Skin of body (tissue), 2 donors: ENCODE results near the gene HERC4. TPM values are rescaled to one million over a fixed set of nuclear protein-coding genes. Genes with fewer than 3 reads are reported as not detected.
"Not testable (repeated sequence)": the region's sequence is repeated elsewhere in the genome, so short reads cannot be mapped to it uniquely, and the experiment has no call there.

Experiments used
- DNase-seq: peaks from one replicate; lab custom pipeline; 2025; lab: John Stamatoyannopoulos, UW
- total RNA-seq: library from RNA; depleted of rRNA; stranded (reverse); fragments of >200 nt; gene quantifications from one replicate; pipeline ENCODE4 v1.2.3, GENCODE V29; 2014

The HERC4 gene
- total RNA-seq, 1 donor from 2014 or later: 77.9 TPM

DNA sequence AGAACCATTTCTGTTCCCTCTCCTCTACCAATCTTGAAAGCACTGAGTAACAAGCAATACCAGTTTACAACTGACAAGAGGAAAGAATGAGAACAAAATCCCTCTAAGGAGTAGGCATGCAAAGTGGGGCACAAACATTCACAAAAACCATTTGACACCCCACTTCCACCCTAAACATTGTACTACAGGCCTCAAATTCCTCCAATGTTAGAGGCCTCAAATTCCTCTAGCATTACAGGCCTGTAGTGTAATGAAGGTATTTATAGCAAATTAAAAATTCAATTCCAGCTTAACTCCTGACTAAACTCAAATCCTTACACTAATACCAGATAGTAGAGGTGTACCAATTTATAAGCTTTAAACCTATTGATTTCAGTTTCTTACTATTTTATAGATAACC is 105.2 kb downstream of the HERC4 start:
- no peak for DNase-seq

DNA sequence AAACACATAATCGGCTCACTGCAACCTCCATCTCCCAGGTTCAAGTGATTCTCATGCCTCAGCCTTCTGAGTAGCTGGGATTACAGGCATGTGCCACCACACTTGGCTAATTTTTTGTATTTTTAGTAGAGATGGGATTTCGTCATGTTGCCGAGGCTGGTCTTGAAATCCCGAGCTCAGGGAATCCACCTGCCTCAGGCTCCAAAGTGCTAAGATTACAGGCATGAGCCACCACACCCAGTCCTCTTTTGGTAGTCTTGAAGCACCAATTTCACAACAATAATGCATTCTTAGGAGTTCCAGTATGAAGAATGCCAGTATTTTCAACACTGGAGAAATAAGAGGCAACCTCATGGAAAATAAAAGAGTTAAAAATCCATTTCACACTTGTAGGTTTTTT is 109.0 kb downstream of the HERC4 start:
- not testable (repeated sequence) for DNase-seq

DNA sequence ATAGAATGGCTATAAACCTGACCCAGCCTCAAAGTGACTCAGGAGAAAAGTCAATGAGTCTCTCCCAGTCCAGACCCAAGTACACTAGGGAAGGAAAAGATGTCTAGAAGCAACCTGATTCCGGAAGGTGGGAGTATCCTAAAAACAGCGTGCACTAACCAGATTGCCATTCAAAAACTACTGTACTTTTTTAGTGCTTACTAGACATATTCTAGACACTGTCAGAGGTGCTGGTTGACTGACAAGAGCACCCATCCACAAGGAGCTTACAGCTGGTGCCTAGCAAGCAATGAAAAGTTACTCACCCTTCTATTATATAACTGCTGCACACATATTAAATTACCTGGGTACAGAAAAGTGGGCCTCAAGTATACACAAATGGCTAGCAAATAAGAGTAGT is 109.6 kb downstream of the HERC4 start:
- no peak for DNase-seq

DNA sequence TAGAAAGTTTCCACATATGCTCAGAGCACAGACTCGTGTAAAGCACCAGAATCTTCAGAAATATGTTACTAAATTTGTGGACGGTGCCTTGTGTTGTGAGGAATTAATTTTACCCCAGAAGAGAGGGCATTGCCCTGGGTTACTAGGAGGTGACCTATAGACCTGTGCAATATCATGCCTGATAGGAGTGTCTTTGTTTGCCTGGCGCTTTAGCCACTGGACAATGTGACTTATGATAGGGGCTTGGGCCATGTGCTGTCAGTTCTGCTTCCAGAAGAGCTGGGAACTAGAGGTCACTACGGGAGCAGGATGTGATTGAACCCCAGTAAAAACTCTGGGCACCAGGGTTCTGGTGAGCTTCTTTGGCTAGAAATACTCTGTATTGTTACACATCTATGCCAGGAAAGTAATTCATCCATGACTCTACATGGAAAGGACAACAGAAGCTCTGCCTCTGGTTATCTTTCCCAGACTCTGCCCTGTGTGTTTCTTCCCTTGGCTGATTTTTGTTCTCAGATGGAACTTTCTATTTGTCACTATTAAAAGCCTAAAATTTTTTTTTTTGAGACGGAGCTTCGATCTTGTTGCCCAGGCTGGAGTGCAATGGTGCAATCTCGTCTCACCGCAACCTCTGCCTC is 115.1 kb downstream of the HERC4 start:
- no peak for DNase-seq

DNA sequence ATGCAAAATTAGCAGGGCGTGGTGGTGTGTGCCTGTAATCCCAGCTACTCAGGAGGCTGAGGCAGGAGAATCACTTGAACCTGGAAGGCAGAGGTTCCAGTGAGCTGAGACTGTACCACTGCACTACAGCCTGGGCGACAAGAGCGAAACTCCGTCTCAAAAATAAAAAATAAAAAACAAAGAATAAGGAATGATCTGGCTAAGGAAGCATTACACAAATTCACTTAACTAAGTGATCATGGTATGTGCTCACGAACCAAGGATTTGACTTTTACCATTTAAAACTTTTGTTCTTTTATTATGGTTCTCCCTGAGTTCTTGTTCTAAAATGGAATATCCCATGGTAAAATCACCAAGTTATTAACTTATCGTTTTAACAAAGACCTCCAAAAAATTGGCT is 119.5 kb downstream of the HERC4 start:
- no peak for DNase-seq

DNA sequence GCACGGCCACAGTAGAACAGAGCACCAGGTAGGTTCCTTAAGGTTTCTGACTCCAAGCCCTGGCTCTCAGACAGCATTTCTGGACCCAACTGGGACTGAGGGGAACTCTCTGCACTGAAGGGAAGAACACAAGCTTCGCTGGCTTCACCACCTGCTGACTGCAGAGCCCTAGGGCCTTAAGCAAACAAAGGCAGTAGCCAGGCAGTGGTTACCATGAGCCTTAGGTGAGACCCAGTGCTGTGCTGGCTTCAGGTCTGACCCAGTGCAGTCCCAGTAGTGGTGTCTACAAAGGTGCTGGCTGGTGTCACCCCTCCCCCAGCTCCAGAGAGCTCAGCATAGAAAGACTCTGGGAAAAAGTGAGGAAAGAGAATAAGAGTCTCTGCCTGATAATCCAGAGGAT is 131.2 kb downstream of the HERC4 start:
- DNase-seq: no peak

DNA sequence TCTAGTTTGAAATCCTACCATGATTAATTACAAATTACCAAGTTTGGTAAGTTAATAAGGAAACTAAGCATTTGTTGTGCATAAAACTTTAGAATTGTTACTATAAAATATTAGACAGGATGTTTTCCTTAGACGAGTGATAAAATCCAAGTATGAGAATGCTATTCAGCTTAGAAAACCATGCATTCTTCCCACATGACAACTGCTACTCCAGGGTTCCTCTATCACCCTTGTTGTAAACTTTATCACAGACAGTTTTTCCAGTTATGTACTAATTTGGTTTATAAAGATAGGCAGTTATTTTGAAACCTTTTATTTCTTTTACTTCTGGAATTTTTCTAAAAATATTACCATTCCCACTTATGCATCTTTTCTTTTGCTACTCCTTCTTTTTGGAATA is 138.7 kb downstream of the HERC4 start:
- no peak for DNase-seq

DNA sequence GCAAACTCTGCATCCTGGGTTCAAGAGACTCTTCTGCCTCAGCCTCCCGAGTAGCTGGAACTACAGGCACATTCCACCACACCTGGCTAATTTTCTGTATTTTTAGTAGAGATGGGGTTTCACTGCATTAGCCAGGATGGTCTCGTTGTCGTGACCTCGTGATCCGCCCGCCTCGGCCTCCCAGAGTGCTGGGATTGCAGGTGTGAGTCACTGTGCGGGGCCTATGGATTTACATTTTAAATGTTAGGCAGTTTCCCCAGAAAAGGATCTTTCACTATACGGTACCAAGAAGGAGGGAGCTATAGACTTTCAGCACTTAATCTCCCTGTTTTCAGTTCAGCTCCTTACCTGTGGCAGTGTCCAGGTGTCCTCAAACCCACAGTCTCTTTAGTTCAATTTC is 139.9 kb downstream of the HERC4 start:
- DNase-seq: no peak

DNA sequence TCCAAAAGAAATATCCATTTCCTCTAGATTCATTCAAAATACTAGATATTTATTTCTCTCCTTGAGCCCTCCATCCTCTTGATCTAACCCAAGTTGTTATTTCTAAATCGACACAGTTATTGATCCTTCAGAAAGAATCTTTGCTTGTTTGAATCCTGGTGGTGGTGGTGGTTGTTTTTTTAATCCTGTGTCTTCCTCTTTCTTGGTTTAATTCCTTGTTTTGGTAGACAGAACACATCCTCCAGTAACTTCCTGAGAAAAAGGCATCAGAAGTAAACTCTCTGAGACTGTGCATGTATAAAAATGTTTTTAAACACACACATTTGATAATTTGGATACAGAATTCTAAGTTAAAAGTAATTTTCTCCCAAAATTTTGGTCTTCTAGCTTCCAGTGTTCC is 140.7 kb downstream of the HERC4 start:
- DNase-seq: no peak

DNA sequence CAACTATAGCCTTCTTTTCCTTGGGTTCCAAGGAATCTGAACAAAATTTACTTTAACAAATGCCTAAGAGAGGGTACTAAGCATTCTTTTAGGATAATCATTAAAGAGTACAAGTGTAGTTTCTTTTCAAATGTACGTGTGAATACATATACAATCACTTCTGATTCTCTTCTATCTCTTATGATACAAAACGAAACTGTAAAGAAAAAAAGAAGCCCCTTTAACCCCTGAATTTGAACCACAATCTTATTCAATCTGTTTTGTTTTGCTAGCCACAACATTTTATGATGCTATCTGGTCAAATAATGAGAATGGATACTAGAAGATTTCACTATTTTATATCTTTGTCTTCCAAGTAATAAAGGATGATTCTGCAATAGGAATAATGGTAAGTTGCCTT is 141.9 kb downstream of the HERC4 start:
- DNase-seq: no peak

DNA sequence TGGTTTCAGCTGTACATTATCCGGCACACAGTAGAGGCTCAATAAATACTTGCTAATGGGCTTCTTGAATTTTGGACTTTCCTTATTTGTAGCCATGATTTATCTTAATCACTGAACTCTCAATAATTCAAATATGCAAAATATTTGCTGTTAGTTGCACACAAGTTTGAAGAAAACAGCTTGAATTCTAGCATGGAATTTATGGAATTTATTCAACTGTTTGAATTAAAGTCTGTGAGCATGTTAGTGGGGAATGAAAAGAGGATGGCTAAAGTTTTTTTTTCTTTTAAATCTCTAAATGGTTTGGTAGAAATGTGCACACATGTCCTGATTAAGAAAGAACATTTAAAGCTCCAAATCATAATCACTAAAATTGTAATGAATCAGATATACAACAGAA is 148.1 kb downstream of the HERC4 start:
- DNase-seq: no peak

DNA sequence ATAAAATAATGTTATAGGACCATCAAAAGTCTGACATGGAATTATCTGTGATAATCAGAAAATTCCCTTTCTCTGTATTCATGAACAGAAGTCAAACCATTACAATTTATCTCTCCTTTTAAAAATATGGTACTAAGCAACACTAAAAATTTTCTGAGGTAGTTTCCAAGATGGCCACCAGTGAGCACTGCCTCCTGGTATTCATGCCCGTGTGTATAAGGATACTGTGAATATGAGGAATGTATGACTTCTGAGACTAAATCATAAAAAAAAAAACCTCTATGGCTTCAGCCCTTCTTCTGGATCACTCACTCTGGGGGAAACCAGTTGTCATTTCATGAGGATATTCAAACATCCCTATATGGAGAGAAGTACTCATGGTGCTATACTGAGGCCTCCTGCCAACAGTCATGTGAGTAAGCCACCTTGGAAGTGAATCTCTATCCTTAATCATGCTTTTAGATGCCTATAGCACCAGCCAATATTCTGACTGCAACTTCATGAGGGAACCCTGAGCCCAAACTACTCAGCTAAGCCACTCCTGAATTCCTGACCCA is 149.6 kb downstream of the HERC4 start:
- DNase-seq: no peak

DNA sequence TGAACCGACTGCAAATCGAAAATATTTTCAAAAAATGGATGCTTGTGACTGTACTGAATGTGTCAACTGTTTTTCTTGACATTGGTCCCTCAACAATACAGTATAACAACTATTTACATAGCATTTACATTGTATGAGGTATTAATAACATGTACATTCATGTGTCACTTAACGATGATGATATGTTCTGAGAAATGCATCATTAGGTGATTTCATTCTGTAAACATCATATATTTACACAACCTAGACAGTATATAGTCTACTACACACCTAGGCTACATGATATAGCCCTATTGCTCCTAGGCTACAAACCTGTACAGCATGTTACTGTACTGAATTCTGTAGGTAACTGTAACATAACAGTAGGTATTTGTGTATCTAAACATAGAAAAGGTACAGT is 150.9 kb downstream of the HERC4 start:
- no peak for DNase-seq

DNA sequence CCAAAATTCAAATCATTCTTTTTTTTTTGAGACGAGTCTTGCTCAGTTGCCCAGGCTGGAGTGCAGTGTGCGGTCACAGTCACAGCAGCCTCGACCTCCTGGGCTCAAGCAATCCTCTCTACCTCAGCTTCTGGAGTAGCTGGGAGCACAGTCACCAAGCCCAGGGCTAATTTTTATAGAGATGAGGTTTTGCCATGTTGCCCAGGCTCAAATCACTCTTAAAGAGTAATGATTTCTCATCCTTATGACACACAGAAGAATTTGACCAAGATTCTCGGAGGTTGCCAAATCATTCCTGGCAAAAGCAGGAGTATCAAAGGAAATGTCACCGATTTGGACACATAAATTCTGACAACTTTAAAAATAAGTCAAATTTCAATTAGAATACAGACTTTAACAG is 151.5 kb downstream of the HERC4 start:
- no peak for DNase-seq

DNA sequence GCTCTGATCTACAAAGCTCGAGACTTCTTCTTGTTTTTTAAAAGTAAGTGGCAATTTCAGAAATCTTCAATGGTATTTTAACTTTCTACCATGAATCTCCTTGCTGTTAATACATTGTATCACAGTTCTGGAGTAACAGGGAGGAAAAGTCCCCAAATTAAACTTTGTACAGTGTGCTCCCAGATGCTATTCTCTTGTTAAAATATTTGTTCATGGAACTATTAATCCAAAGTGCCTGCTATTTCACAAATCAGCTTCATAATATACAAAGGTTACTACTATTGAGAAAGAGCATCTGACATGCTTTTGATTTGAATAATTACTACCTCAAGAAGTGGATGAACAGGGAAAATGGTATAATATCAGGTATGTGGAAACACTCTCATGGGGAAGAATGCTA is 154.0 kb downstream of the HERC4 start:
- no peak for DNase-seq

DNA sequence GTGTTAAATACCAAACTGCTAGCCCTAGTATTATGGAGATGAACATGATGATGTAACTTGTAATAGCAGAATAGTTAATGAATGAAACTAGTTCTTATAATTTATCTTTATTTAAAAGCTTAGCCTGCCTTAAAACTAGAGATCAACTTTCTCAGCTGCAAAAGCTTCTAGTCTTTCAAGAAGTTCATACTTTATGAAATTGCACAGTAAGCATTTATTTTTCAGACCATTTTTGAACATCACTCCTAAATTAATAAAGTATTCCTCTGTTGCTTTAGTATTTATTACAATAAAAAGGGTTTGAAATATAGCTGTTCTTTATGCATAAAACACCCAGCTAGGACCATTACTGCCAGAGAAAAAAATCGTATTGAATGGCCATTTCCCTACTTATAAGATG is 157.4 kb downstream of the HERC4 start:
- no peak for DNase-seq

DNA sequence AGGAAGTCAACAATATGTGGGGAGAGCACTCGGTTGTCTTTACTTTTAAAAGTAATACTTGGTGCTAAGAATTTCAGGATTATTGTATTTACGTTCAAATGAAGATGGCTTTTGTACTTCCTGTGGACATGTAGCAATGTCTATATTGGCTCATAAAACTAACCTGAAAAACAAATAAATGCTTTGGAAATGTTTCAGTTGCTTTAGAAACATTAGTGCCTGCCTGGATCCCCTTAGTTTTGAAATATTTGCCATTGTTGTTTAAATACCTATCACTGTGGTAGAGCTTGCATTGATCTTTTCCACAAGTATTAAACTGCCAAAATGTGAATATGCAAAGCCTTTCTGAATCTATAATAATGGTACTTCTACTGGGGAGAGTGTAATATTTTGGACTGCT is 157.9 kb downstream of the HERC4 start:
- no peak for DNase-seq

DNA sequence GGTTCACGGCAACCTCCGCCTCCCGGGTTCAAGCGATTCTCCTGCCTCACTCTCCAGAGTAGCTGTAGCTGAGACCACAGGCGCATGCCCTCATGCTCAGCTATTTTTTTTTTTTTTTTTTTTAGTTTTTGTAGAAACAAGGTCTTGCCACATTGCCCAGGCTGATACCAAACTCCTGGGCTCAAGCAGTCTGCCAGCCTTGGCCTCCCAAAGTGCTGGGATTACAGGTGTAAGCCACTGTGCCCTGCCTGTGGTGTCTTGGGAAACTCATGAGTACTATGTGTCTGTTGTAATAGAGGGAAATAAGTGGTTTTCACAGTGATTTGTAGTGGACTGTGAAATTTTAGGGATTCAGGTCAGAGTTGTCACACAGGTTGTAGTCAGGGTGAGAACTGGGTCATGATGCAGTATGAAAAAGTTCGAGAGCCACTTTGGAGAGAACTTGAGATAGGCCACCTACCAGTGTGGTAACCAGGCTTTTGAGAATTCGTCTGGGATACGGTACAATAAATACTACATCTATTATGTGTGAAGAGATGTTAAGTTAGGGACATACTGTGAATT is 160.2 kb downstream of the HERC4 start:
- no peak for DNase-seq

DNA sequence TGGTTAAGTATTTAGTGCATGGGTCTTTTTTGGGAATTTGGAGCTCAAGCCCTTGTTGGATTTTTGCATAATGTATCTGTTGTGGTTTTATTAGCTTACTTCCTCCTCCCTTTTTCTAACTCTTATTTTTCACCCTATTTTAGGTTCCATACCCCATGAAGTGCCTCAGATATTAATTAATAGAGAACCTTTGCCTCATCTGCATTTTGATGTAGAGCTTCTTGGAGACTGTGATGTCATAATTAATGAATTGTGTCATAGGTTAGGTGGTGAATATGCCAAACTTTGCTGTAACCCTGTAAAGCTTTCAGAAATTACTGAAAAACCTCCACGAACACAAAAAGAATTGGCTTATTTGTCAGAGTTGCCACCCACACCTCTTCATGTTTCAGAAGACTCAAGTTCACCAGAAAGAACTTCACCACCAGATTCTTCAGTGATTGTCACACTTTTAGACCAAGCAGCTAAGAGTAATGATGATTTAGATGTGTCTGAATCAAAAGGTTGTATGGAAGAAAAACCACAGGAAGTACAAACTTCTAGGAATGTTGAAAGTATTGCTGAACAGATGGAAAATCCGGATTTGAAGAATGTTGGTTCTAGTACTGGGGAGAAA is 162.6 kb downstream of the HERC4 start:
- DNase-seq: no peak

DNA sequence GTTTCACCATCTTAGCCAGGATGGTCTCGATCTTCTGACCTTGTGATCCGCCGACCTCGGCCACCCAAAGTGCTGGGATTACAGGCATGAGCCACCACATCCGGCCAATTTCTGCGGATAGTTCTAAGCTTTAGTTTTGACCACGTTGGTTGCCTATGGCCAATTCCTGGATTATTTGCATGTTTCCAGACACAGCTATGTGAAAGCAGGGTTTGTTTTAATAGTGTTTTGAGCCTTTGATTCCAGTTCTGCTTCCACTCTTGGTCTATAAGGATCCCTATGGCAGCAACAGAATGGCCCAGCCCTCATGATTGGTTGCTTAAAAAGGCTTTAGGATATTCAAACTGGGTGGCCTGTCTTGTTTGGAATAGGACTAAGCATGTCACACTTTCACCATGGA is 171.5 kb downstream of the HERC4 start:
- DNase-seq: no peak

DNA sequence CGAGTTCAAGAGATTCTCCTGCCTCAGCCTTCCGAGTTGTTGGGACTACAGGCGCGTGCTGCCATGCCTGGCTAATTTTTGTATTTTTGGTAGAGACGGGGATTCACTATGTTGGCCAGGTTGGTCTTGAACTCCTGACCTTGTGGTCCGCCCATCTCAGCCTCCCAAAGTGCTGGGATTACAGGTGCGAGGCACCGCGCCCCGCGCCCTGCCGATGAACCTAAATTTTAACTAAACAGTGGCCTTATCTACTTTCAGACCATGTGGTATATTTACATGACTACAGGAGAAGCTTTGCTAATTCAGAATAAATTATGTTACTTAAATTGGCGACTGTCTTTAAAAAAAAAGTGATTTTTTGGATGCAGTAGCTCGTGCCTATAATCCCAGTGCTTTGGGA is 181.4 kb downstream of the HERC4 start:
- DNase-seq: no peak

DNA sequence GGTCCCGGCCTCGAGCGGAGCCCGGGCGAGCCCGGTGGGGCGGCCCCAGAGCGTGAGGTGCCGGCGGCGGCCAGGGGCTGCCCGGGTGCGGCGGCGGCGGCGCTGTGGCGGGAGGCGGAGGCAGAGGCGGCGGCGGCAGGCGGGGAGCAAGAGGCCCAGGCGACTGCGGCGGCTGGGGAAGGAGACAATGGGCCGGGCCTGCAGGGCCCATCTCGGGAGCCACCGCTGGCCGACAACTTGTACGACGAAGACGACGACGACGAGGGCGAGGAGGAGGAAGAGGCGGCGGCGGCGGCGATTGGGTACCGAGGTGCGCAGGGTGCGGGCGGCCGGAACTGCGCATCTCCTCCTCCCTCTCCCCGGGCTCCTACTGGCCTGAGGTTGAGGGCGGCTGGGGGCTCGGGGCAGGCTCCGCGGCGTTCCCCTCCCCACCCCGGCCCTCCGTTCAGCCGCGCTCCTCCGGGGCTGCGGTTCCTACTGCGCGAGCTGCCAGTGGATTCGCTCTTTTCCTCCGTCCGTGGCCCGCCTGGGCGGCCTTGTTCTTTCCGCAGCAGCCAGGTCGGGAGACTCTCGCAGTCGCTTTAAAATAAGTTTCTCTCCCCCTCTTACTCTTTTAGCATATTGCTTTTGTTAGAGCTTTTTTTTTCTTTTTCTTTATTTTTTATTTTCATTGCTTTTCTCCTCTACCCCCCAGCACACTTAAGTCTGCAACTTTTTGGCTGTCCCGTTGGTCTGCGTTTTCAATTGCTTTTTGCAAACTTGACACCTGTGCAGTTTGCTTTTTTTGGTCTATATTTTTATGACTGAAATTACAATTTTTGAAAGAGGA is 190.0 kb downstream of the HERC4 start:
- DNase-seq: peak; percentile 74
